GM10847 (cell line): Measurements from ENCODE around the gene CKS2.

Experiments
- POLR2A ChIP-seq: IDR thresholded peaks from 2 replicates; pipeline ENCODE4 v1.6.1; 2011; ENCODE audit not compliant: insufficient read length; ENCODE audit errors: extremely low read depth

The CKS2 gene

GRCh38 chr9:89310475-89311345 lies at the start of gene CKS2:
TSS of gene CKS2 (plus strand) at chr9:89311195. CDS start at chr9:89311293, 98 bp downstream.
- TF ChIP-seq POLR2A, result peak; percentile 99

- no peak for TF ChIP-seq POLR2A
Observed at GRCh38 chr9:89273528-89274279, 37.3 kb upstream of the CKS2 start.

- no peak for TF ChIP-seq POLR2A
Observed at GRCh38 chr9:89274838-89275237, 36.2 kb upstream of the CKS2 start.

- no peak for TF ChIP-seq POLR2A
Observed at GRCh38 chr9:89277043-89277442, 34.0 kb upstream of the CKS2 start.

GRCh38 chr9:89277454-89277853 lies 33.5 kb upstream of the CKS2 start:
- no peak for TF ChIP-seq POLR2A

- TF ChIP-seq POLR2A, result no peak
Observed at GRCh38 chr9:89278551-89278950, 32.4 kb upstream of the CKS2 start.

GRCh38 chr9:89278997-89279739 lies 31.8 kb upstream of the CKS2 start:
- no peak for TF ChIP-seq POLR2A

GRCh38 chr9:89281106-89281505 lies 29.9 kb upstream of the CKS2 start:
- no peak for TF ChIP-seq POLR2A

GRCh38 chr9:89284076-89284475 lies 26.9 kb upstream of the CKS2 start:
- no peak for TF ChIP-seq POLR2A

GRCh38 chr9:89291741-89292140 lies 19.3 kb upstream of the CKS2 start:
- TF ChIP-seq POLR2A, result no peak

GRCh38 chr9:89293014-89293413 lies 18.0 kb upstream of the CKS2 start:
- no peak for TF ChIP-seq POLR2A

- TF ChIP-seq POLR2A, result no peak
Observed at GRCh38 chr9:89295400-89295799, 15.6 kb upstream of the CKS2 start.

- no peak for TF ChIP-seq POLR2A
Observed at GRCh38 chr9:89304020-89304833, 6.8 kb upstream of the CKS2 start.

GRCh38 chr9:89304834-89305188 lies 6.2 kb upstream of the CKS2 start:
- no peak for TF ChIP-seq POLR2A

GRCh38 chr9:89305868-89306267 lies 5.1 kb upstream of the CKS2 start:
- no peak for TF ChIP-seq POLR2A
